ENCODE measurements around the gene PTPRA. TPM values are rescaled to one million over a fixed set of nuclear protein-coding genes. Genes with fewer than 3 reads are reported as not detected.

PTPRA gene
- total RNA-seq, 1 experiment from 2014 or later = 56.9 TPM

- intact Hi-C loops (cut with micrococcal nuclease; ENCODE audit: unreplicated experiment) = no loop called here
- Histone ChIP-seq H3K36me3 (ENCODE audit: insufficient read depth, low read length, poor library complexity, severe bottlenecking) (peaks cover 8% of the 10 kb centered on the region), H3K27me3 (replicated peaks; ENCODE audit: insufficient read depth, low read depth, low read length, poor library complexity) (no peaks in the 10 kb centered on the region), H3K9me3 (ENCODE audit: low read depth, low read length, poor library complexity, severe bottlenecking) (no peaks in the 10 kb centered on the region), H3K27ac (ENCODE audit: low read depth, low read length, poor library complexity, severe bottlenecking) (no peak overlapping the region), H3K4me1 (ENCODE audit: insufficient read depth, low read length, poor library complexity, severe bottlenecking) (peaks cover 15% of the 10 kb centered on the region), H3K4me3 (ENCODE audit: low read depth, low read length, poor library complexity, severe bottlenecking) (no peak overlapping the region)
- TF ChIP-seq CTCF (conservative IDR thresholded peaks at IDR 0.05; ENCODE audit: low read depth, low read length) = no peak
- TF ChIP-seq EZH2 (IDR thresholded peaks at IDR 0.05; ENCODE audit: borderline replicate concordance, low read depth, low read length, poor library complexity, severe bottlenecking) = no peak
- DNase-seq (ENCODE audit: low spot score) = no peak
- BruUV-seq (replicated peaks) = TSS peak; percentile 32
- POLR2A ChIA-PET (ENCODE audit: low non-redundant PET) = no interaction called here
- CTCF ChIA-PET = no interaction called here
These were observed 35.0 kb upstream of the PTPRA start for GRCh38 chr20:2838170-2838797.

- TF ChIP-seq EZH2 (IDR thresholded peaks at IDR 0.05; ENCODE audit: borderline replicate concordance, low read depth, low read length, poor library complexity, severe bottlenecking) (no peak), CTCF (conservative IDR thresholded peaks at IDR 0.05; ENCODE audit: low read depth, low read length) (no peak)
- CTCF ChIA-PET = no interaction called here
- Histone ChIP-seq H3K36me3 (ENCODE audit: insufficient read depth, low read length, poor library complexity, severe bottlenecking) (peaks cover 8% of the 10 kb centered on the region), H3K4me1 (ENCODE audit: insufficient read depth, low read length, poor library complexity, severe bottlenecking) (peaks cover 15% of the 10 kb centered on the region), H3K4me3 (ENCODE audit: low read depth, low read length, poor library complexity, severe bottlenecking) (no peak overlapping the region), H3K27me3 (replicated peaks; ENCODE audit: insufficient read depth, low read depth, low read length, poor library complexity) (no peaks in the 10 kb centered on the region), H3K9me3 (ENCODE audit: low read depth, low read length, poor library complexity, severe bottlenecking) (no peaks in the 10 kb centered on the region), H3K27ac (ENCODE audit: low read depth, low read length, poor library complexity, severe bottlenecking) (no peak overlapping the region)
- no peak for DNase-seq (ENCODE audit: low spot score)
- POLR2A ChIA-PET (ENCODE audit: low non-redundant PET) = no interaction called here
- BruUV-seq (replicated peaks) = no TSS peak
- intact Hi-C loops (cut with micrococcal nuclease; ENCODE audit: unreplicated experiment) = no loop called here
These were observed 34.2 kb upstream of the PTPRA start for GRCh38 chr20:2838847-2839671.

- H3K36me3 ChIP-seq (ENCODE audit: insufficient read depth, low read length, poor library complexity, severe bottlenecking) = peaks cover 8% of the 10 kb centered on the region
- intact Hi-C loops (cut with micrococcal nuclease; ENCODE audit: unreplicated experiment) = no loop called here
- H3K4me1 ChIP-seq (ENCODE audit: insufficient read depth, low read length, poor library complexity, severe bottlenecking) = peaks cover 15% of the 10 kb centered on the region
- peak overlapping the region; percentile 70 for H3K4me3 ChIP-seq (ENCODE audit: low read depth, low read length, poor library complexity, severe bottlenecking)
- no TSS peak for BruUV-seq (replicated peaks)
- POLR2A ChIA-PET (ENCODE audit: low non-redundant PET) = no interaction called here
- DNase-seq (ENCODE audit: low spot score) = no peak
- TF ChIP-seq EZH2 (IDR thresholded peaks at IDR 0.05; ENCODE audit: borderline replicate concordance, low read depth, low read length, poor library complexity, severe bottlenecking) (no peak), CTCF (conservative IDR thresholded peaks at IDR 0.05; ENCODE audit: low read depth, low read length) (no peak)
- H3K27me3 ChIP-seq (replicated peaks; ENCODE audit: insufficient read depth, low read depth, low read length, poor library complexity) = no peaks in the 10 kb centered on the region
- H3K9me3 ChIP-seq (ENCODE audit: low read depth, low read length, poor library complexity, severe bottlenecking) = no peaks in the 10 kb centered on the region
- peak overlapping the region; percentile 94 for H3K27ac ChIP-seq (ENCODE audit: low read depth, low read length, poor library complexity, severe bottlenecking)
- CTCF ChIA-PET = no interaction called here
These were observed 33.5 kb upstream of the PTPRA start for GRCh38 chr20:2839732-2840137.
